Renal pelvis (tissue), 12 donors: Measurements from ENCODE around the gene SIAE. TPM values are rescaled to one million over a fixed set of nuclear protein-coding genes. Genes with fewer than 3 reads are reported as not detected.

ENCODE experiments used
- DNase-seq: peaks from one replicate; pipeline ENCODE4 v3.0.0-alpha.2; 2013
- long read RNA-seq, 16 experiments: transcript quantifications; one replicate each; lab custom pipeline, GENCODE V29; 2026
- polyA plus RNA-seq, 3 donors: library from polyadenylated mRNA; unstranded; fragments of 120-200 nt; gene quantifications; one replicate each; pipeline ENCODE4 v1.2.1, GENCODE V29; 2013; ENCODE audit not compliant: insufficient read length in 3 of 3

The SIAE gene
- polyA plus RNA-seq: 10 to 100 TPM; 26.3 to 35.9 (median 31.9) TPM
- long read RNA-seq, donor 1, full-length matches to known transcripts: 5 of 5 reads
- long read RNA-seq, donor 1, partial matches to known transcripts: 0 of 5 reads
- long read RNA-seq, donor 1, other reads (novel, unspliced or antisense): 0 of 5 reads
- long read RNA-seq, donor 2, full-length matches to known transcripts: 13 of 20 reads
- long read RNA-seq, donor 2, partial matches to known transcripts: 7 of 20 reads
- long read RNA-seq, donor 2, other reads (novel, unspliced or antisense): 0 of 20 reads
- long read RNA-seq, donor 3, full-length matches to known transcripts: 6 of 6 reads
- long read RNA-seq, donor 3, partial matches to known transcripts: 0 of 6 reads
- long read RNA-seq, donor 3, other reads (novel, unspliced or antisense): 0 of 6 reads
- long read RNA-seq, donor 4, full-length matches to known transcripts: 10 of 10 reads
- long read RNA-seq, donor 4, partial matches to known transcripts: 0 of 10 reads
- long read RNA-seq, donor 4, other reads (novel, unspliced or antisense): 0 of 10 reads
- long read RNA-seq, donor 5, partial matches to known transcripts: 0 of 1 reads
- long read RNA-seq, donor 5, other reads (novel, unspliced or antisense): 0 of 1 reads
- long read RNA-seq, donor 6, full-length matches to known transcripts: 2 of 2 reads
- long read RNA-seq, donor 6, partial matches to known transcripts: 0 of 2 reads
- long read RNA-seq, donor 6, other reads (novel, unspliced or antisense): 0 of 2 reads
- long read RNA-seq, donor 7, full-length matches to known transcripts: 3 of 14 reads
- long read RNA-seq, donor 7, partial matches to known transcripts: 11 of 14 reads
- long read RNA-seq, donor 7, other reads (novel, unspliced or antisense): 0 of 14 reads
- long read RNA-seq, donor 8: 0 reads
- long read RNA-seq, donor 9, full-length matches to known transcripts: 11 of 16 reads
- long read RNA-seq, donor 9, partial matches to known transcripts: 5 of 16 reads
- long read RNA-seq, donor 9, other reads (novel, unspliced or antisense): 0 of 16 reads
- long read RNA-seq, donor 10, full-length matches to known transcripts: 4 of 9 reads
- long read RNA-seq, donor 10, partial matches to known transcripts: 5 of 9 reads
- long read RNA-seq, donor 10, other reads (novel, unspliced or antisense): 0 of 9 reads
- long read RNA-seq, donor 11, full-length matches to known transcripts: 5 of 5 reads
- long read RNA-seq, donor 11, partial matches to known transcripts: 0 of 5 reads
- long read RNA-seq, donor 11, other reads (novel, unspliced or antisense): 0 of 5 reads
- long read RNA-seq, donor 12, full-length matches to known transcripts: 12 of 29 reads
- long read RNA-seq, donor 12, partial matches to known transcripts: 17 of 29 reads
- long read RNA-seq, donor 12, other reads (novel, unspliced or antisense): 0 of 29 reads
- long read RNA-seq, donor 13, partial matches to known transcripts: 0 of 1 reads
- long read RNA-seq, donor 13, other reads (novel, unspliced or antisense): 0 of 1 reads
- long read RNA-seq, donor 14: 0 reads
- long read RNA-seq, donor 15, full-length matches to known transcripts: 10 of 60 reads
- long read RNA-seq, donor 15, partial matches to known transcripts: 50 of 60 reads
- long read RNA-seq, donor 15, other reads (novel, unspliced or antisense): 0 of 60 reads
- long read RNA-seq, donor 16, full-length matches to known transcripts: 11 of 22 reads
- long read RNA-seq, donor 16, partial matches to known transcripts: 11 of 22 reads
- long read RNA-seq, donor 16, other reads (novel, unspliced or antisense): 0 of 22 reads

DNA sequence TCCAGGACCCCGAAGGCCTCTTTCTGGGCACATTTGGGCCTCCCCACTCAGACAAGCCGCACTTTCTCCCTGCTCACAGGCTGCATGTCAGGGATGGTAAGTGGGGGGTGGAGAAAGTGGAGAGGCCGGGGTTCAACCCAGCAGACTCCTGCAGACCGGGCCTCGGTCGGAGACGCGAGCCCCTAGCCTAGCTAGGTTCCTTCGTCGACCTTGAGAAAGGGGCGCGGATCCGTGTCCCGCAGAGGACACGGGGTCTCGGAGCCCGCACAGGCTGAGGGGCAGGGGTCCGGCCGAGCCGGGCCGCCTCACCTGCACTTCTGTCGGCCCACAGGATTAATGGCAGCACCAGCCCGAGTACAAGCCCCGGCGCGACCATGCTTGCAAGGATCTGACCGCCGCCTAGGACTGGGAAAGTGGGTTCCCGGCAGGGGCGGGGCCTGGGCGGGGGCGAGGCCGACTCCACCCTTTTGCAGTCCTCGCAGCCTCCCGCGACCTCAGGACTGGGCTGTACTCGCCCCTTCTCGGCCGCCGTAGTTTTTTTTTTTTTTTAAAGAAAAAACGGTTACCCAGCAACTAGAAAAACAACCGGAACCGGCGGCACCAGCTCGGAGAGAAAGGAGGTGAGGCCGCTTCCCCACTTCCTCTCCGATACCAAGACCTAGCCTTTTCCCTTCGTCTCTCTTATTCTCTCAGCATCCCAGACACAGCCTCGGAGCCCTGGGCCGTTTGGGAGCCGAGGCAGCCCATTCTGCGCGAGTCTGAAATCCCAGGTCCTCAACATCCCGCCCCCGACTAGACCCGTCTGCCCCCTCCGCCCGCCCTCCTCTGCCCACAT is at the start of gene SIAE, which contains the start of gene SPA17:
Gene SIAE, minus strand, starts transcription at position 407 of the 835 bp plus-strand sequence. Its CDS starts 31 bp downstream, at position 376.
Gene SPA17, plus strand, starts transcription at position 572 of the 835 bp plus-strand sequence. CDS start 1,361 bp downstream, outside the sequence.
- DNase-seq: peak; percentile 96

GRCh38 chr11:124722176-124722575 is 48.6 kb upstream of the SIAE start:
- DNase-seq: no peak

GRCh38 chr11:124719534-124719933 is 46.0 kb upstream of the SIAE start:
- no peak for DNase-seq

DNA sequence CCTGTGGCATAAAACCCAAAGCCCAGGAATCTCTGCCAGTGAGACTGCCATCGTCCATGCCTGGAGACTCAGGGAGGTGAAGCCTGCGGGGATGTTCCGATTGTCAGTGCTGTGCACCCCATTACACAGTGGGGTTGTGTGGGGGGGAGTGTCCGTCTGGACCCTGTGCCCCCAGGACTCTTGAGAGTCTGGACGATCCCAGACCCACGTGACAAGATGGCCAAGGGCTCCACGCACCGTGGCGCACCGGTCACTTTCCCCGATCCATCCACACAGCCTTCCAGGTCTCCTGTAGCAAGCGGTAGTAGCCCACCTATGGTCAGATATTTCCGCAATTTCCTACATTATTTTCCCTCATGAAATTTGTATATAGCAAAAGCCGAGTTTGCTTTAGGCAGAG is 45.3 kb upstream of the SIAE start:
- DNase-seq: no peak

DNA sequence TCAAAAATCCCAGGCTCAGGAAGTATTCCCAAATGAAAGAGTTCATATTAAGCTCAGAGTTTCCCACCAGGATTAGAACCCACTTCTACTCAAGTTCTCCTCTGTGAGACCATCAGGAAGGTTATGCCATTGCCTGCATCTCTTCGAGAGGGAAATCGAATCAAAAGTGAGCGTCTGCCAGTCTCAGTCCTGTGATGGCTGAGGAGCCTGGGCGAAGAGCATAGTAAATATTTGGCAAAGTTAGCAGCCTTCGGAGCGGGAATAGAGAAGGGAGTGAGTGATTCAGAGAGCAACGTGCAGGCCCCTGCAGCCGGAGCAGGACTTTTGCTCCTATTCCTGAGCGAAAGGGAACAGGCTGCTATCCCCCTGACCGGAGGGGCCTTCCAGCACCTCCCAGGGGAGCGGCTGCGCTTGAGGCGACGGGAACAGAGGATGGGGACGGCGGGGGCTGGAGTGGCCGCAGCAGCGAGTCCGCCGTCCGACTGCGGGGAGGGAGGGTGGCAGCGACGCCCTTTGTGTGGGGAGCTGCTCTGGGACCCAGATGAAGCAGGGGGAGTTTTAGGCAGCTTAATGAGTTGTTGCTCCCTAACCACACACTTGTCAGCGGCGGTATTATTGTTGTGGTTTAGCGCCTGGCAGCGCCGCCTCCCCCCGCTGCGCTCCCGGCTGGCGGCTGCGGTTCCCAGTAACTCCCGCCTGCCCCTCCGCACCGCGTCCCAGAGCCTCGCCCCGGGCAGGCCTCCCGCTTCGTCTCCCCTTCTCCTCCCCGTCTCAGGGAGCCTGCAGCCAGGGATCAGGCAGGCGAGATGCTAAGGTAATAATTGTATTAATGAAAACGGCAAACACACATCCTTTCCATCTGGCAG is 44.5 kb upstream of the SIAE start:
- peak; percentile 27 for DNase-seq

- DNase-seq: no peak
Observed at GRCh38 chr11:124717421-124717785, 43.9 kb upstream of the SIAE start.

- no peak for DNase-seq
Observed at GRCh38 chr11:124716591-124716990, 43.1 kb upstream of the SIAE start.

DNA sequence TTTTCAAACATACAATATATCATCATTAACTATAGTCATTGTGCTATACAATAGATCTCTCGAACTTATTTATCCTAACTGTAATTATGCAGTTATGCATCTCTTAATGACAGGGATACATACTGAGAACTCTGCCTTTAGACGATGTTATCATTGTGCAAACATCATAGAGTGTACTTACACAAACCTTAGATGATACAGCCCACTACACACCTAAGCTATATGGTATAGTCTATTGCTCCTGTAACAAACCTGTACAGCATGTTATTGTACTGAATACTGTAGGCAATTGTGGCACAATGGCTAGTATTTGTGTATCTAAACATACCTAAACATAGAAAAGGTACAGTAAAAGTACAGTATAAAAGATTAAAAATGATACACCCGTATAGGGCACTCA is 38.9 kb upstream of the SIAE start:
- DNase-seq: no peak

GRCh38 chr11:124707829-124708228 is 34.3 kb upstream of the SIAE start:
- no peak for DNase-seq

DNA sequence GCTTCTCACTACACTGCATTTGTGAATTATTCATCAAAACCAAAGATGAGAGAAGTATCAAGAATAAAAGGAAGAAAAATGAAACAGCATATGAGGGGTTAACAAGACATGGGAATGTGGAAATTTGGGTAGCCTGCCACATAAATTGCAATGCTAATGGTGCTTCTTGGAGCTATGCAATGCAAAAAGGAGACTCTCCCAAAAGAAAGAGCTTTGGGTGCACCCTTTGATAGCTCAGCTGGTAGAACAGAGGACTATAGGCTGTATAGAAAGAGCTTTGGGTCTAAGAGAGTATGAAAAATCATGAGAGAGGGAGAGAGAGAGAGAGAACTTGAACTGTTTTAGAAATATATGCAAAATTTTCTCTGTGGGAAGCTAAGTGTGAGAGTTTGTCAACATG is 26.5 kb upstream of the SIAE start:
- no peak for DNase-seq

- DNase-seq: no peak
Observed at GRCh38 chr11:124699547-124699946, 26.0 kb upstream of the SIAE start.

GRCh38 chr11:124693142-124693541 is 19.6 kb upstream of the SIAE start:
- no peak for DNase-seq

- no peak for DNase-seq
Observed at GRCh38 chr11:124682443-124682842, 8.9 kb upstream of the SIAE start.

GRCh38 chr11:124681421-124681820 is 7.9 kb upstream of the SIAE start:
- no peak for DNase-seq

- DNase-seq: no peak
Observed at GRCh38 chr11:124678416-124678815, 4.9 kb upstream of the SIAE start.

DNA sequence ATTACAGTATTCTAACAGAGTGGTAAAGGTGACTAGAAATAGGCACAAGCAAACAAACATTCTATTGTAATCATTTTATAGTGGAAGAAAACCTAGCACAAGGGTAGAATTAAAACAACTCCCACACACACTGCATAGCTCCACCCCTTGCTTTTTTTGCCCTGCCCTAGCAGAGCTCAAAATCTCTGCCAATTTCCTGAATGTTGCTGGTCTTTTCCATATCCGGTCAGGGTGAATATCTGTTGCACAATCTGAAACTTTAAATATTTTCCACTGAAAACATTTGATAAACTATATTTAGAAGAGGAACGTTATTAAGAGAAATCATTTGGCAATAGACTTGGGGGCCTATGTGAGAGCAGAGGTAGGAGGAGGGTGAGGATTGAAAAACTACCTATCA is 2.8 kb upstream of the SIAE start:
- no peak for DNase-seq

DNA sequence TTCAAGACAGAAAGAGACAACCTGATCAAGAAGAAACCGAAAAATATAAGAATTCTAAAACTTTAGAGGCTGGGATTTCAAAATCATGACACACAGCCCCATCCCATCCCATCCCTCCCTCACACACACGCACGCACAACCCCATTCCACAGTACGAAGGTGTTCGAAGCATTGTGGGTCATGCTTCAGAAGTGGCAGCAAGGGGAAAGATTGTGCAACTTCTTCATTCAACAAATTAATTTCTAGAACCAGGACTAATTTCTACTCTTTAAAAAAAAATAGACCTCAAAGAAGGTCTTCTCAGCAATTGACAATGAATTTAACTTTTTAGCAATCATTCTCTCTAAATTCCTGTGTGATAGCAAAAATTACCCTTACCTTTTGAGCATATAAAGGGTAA is 1.0 kb upstream of the SIAE start:
- DNase-seq: no peak

- DNase-seq: no peak
Observed at GRCh38 chr11:124674168-124674517, 604 bp upstream of the SIAE start.
